Measurements from ENCODE around the gene TES.

GRCh38 chr7:116239434-116239833 is 29.1 kb downstream of the TES start:
- TF ChIP-seq CTCF (IDR thresholded peaks at IDR 0.05) (no peak), POLR2A (IDR thresholded peaks at IDR 0.05) (no peak)

All from uterus (tissue), 2 donors.